ENCODE results near the gene RBBP8.

DNA sequence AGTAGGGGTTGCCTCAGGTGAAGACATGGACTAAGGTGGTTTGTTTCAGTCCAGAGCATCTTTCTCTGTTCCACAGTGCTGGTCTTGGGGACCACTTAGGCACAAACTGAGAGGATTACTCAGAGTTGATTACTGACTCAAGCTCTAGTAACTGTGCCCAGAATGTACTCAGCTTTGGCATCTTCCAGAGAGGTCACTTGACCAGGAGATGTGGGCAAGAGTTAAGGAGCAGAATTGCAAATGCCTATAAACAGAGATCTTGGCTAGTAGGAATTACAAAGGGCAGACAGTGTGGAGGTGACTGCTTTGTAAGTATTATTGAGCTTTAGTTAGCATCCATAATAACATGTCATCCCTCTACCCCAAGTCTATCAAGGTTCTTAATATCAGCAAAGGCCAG, 109.0 kb downstream of the RBBP8 start:
- TF ChIP-seq MAX (IDR thresholded peaks at IDR 0.05) (no peak), RAD21 (IDR thresholded peaks at IDR 0.05; ENCODE audit: low read depth) (no peak), NFIC (IDR thresholded peaks at IDR 0.05) (no peak), YY1 (IDR thresholded peaks at IDR 0.05; ENCODE audit: low read depth) (no peak), USF1 (IDR thresholded peaks at IDR 0.05) (no peak), TAF1 (IDR thresholded peaks at IDR 0.05; ENCODE audit: low read depth) (no peak), EP300 (IDR thresholded peaks at IDR 0.05; ENCODE audit: borderline replicate concordance) (no peak), EGR1 (IDR thresholded peaks at IDR 0.05) (no peak)
- TF ChIP-seq, protein P1, sequence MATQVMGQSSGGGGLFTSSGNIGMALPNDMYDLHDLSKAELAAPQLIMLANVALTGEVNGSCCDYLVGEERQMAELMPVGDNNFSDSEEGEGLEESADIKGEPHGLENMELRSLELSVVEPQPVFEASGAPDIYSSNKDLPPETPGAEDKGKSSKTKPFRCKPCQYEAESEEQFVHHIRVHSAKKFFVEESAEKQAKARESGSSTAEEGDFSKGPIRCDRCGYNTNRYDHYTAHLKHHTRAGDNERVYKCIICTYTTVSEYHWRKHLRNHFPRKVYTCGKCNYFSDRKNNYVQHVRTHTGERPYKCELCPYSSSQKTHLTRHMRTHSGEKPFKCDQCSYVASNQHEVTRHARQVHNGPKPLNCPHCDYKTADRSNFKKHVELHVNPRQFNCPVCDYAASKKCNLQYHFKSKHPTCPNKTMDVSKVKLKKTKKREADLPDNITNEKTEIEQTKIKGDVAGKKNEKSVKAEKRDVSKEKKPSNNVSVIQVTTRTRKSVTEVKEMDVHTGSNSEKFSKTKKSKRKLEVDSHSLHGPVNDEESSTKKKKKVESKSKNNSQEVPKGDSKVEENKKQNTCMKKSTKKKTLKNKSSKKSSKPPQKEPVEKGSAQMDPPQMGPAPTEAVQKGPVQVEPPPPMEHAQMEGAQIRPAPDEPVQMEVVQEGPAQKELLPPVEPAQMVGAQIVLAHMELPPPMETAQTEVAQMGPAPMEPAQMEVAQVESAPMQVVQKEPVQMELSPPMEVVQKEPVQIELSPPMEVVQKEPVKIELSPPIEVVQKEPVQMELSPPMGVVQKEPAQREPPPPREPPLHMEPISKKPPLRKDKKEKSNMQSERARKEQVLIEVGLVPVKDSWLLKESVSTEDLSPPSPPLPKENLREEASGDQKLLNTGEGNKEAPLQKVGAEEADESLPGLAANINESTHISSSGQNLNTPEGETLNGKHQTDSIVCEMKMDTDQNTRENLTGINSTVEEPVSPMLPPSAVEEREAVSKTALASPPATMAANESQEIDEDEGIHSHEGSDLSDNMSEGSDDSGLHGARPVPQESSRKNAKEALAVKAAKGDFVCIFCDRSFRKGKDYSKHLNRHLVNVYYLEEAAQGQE (IDR thresholded peaks at IDR 0.05; ENCODE audit: low read depth), result no peak
